Lower lobe of right lung (tissue), 2 donors: Measurements from ENCODE around the gene DNAH17. TPM values are rescaled to one million over a fixed set of nuclear protein-coding genes. Genes with fewer than 3 reads are reported as not detected.

Source experiments
- ATAC-seq, 2 donors: fragments of 200-7000 bp; cut with Tn5 transposase; one replicate each; pipeline ENCODE4 v1.9.1; 2020 to 2022; ENCODE audit warnings: mild to moderate bottlenecking in 2 of 2, moderate library complexity in 2 of 2
- DNase-seq: peaks from one replicate; pipeline ENCODE4 v3.0.0-alpha.2; 2020
- H3K27ac ChIP-seq: fragments of 200-600 bp; one replicate; pipeline ENCODE4 v1.8.0; 2022
- H3K27me3 ChIP-seq: fragments of 200-600 bp; one replicate; pipeline ENCODE4 v1.8.0; 2022; ENCODE audit warnings: low read depth
- H3K36me3 ChIP-seq: fragments of 200-600 bp; one replicate; pipeline ENCODE4 v1.8.0; 2022; ENCODE audit warnings: mild to moderate bottlenecking
- H3K4me1 ChIP-seq: fragments of 200-600 bp; one replicate; pipeline ENCODE4 v1.8.0; 2022
- H3K4me3 ChIP-seq: fragments of 200-600 bp; one replicate; pipeline ENCODE4 v1.8.0; 2022; ENCODE audit warnings: mild to moderate bottlenecking
- H3K9me3 ChIP-seq: fragments of 200-600 bp; one replicate; pipeline ENCODE4 v1.8.0; 2022
- CTCF ChIP-seq: fragments of 200-600 bp; IDR thresholded peaks from one replicate; pipeline ENCODE4 v1.8.0; 2022; ENCODE audit warnings: antibody characterized with exemption, mild to moderate bottlenecking
- intact Hi-C: fragments of 100-400 bp; cut with DNase I; formaldehyde crosslinking; loops from one replicate; pipeline ENCODE4 v1.11.0; 2022
- total RNA-seq: library from RNA; stranded (reverse); fragmentation: NEBNext Ultra II Directional; extraction: Animal tissue kit (Norgen Biotek cat#: 25700); gene quantifications from one replicate; pipeline ENCODE4 v1.2.1, GENCODE V29; 2021
- donor health status: DM: no; HTN: yes; CAD: no; lungs with severe emphysema.

The DNAH17 gene
- total RNA-seq, 1 donor from 2014 or later, result 2.8 TPM

- ATAC-seq (no peak), DNase-seq (no peak)
- Histone ChIP-seq H3K4me1 (peaks cover 8% of the 10 kb centered on the region), H3K9me3 (no peaks in the 10 kb centered on the region), H3K36me3 (no peaks in the 10 kb centered on the region), H3K27ac (no peak overlapping the region), H3K27me3 (no peaks in the 10 kb centered on the region), H3K4me3 (no peak overlapping the region)
- intact Hi-C loops, result no loop called here
- TF ChIP-seq CTCF, result no peak
Measured at GRCh38 chr17:78601577-78602190, 24.5 kb upstream of the DNAH17 start.

- Histone ChIP-seq H3K27ac (no peak overlapping the region), H3K9me3 (no peaks in the 10 kb centered on the region), H3K36me3 (no peaks in the 10 kb centered on the region), H3K27me3 (no peaks in the 10 kb centered on the region), H3K4me3 (no peak overlapping the region), H3K4me1 (peaks cover 8% of the 10 kb centered on the region)
- no peak for ATAC-seq
- TF ChIP-seq CTCF, result no peak
- no peak for DNase-seq
- intact Hi-C loops, result no loop called here
Measured at GRCh38 chr17:78600181-78600721, 23.1 kb upstream of the DNAH17 start.

GRCh38 chr17:78599419-78599818, 22.2 kb upstream of the DNAH17 start:
- ATAC-seq (no peak), DNase-seq (no peak)
- Histone ChIP-seq H3K36me3 (no peaks in the 10 kb centered on the region), H3K4me3 (no peak overlapping the region), H3K4me1 (peaks cover 8% of the 10 kb centered on the region), H3K9me3 (no peaks in the 10 kb centered on the region), H3K27ac (no peak overlapping the region), H3K27me3 (no peaks in the 10 kb centered on the region)
- intact Hi-C loops, result no loop called here
- no peak for TF ChIP-seq CTCF

- H3K27me3 ChIP-seq, result no peaks in the 10 kb centered on the region
- DNase-seq (no peak), ATAC-seq (no peak)
- no peaks in the 10 kb centered on the region for H3K36me3 ChIP-seq
- H3K4me3 ChIP-seq, result no peak overlapping the region
- peaks cover 17% of the 10 kb centered on the region for H3K4me1 ChIP-seq
- no peak overlapping the region for H3K27ac ChIP-seq
- no peak for TF ChIP-seq CTCF
- no peaks in the 10 kb centered on the region for H3K9me3 ChIP-seq
- intact Hi-C loops, result no loop called here
Measured at GRCh38 chr17:78598013-78598471, 20.8 kb upstream of the DNAH17 start.

GRCh38 chr17:78596871-78597764, 19.9 kb upstream of the DNAH17 start:
- Histone ChIP-seq H3K4me1 (peaks cover 25% of the 10 kb centered on the region), H3K36me3 (no peaks in the 10 kb centered on the region), H3K9me3 (no peaks in the 10 kb centered on the region), H3K4me3 (no peak overlapping the region), H3K27me3 (no peaks in the 10 kb centered on the region), H3K27ac (no peak overlapping the region)
- no peak for TF ChIP-seq CTCF
- ATAC-seq, result no peak
- intact Hi-C loops, result no loop called here
- DNase-seq, result no peak
